GM18858 (cell line): ENCODE measurements around the gene SDK1.
"Not testable (repeated sequence)": the region's sequence is repeated elsewhere in the genome, so short reads cannot be mapped to it uniquely, and the experiment has no call there.

ENCODE experiments used
- ATAC-seq: cut with Tn5 transposase; IDR thresholded peaks from one replicate; pipeline ENCODE4 v1.9.1; 2021; ENCODE audit not compliant: unreplicated experiment

The SDK1 gene

DNA sequence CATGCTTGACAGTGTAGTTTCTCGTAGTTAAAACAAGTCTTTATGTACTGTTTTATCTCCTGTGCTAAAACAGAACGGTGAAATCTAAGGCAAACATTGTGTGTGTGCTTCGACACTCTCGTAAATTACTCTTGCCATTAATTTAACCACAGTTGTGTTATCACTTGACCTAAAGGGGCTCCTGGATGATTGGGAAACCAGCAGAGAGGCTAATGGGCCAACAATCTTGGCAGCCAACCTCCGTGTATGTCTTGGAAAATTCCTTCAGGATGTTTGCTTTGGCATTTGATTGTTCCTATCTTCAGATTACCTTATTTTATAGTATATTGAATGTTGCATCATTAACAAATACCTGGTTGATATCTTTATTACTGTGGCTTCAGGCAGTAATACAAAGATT lies 409.5 kb downstream of the SDK1 start:
- no peak for ATAC-seq

DNA sequence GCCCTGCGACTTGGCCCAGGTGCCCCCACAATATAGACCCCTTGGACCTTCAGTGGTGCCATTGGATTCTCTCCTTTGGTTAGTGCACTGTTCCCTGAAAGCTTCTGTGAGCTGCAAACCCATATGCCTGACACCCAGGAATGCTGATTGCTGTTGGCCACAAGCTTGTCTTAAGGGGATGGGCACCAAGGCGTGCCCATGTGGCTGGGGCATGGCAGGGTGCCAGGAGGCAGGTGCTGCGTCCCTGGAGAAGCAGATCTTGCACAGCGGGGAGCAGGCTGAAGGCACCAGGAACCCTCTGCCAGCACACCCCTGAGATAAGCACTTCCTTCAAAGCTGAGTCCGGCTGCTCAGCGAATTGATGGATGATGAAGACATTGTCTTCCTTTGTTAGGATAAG lies 411.8 kb downstream of the SDK1 start:
- ATAC-seq: no peak

DNA sequence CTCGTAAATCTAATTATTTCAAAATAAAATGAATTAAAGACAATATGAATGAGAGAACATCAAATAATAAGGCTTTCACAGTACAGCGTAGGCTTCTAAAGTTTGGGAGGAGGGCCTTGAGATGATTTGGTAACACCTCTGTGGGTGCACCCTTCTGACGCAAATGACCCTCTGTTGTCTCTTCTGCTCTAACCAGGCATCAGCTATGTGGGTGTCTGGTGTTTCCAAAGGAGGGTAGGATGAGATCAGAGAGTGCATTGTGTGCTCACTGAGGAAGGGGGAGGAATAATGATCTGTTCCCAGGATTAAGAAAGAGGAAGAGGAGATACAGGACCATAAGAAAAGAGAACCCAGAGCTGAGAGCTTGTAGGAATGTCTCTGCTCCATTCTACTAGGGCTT lies 420.4 kb downstream of the SDK1 start:
- ATAC-seq: no peak

DNA sequence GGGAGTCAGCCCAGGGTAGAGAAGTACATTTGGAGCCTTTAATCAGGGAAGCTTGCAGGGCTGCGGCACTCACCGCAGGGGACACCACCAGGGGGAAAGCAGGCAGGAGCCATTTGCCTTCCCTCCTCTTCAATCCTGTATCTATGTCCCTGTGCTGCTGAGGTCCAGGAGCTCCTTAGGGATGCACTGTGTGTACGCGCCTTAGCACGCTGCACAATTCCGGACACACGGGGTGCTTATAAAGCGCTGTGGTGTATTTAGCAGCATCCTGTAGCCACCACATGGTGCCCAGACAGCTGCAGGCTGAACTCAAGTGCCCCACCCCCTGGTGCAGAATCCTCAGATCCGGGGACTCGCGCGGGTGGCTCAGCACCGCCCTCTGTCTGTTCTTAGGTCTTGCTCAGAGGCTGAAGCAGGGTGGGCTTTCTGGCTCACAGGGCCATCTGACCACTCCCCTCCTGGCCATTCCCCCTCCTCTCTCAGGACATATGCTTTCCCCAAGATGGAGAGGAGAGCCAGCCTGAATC lies 421.4 kb downstream of the SDK1 start:
- no peak for ATAC-seq

DNA sequence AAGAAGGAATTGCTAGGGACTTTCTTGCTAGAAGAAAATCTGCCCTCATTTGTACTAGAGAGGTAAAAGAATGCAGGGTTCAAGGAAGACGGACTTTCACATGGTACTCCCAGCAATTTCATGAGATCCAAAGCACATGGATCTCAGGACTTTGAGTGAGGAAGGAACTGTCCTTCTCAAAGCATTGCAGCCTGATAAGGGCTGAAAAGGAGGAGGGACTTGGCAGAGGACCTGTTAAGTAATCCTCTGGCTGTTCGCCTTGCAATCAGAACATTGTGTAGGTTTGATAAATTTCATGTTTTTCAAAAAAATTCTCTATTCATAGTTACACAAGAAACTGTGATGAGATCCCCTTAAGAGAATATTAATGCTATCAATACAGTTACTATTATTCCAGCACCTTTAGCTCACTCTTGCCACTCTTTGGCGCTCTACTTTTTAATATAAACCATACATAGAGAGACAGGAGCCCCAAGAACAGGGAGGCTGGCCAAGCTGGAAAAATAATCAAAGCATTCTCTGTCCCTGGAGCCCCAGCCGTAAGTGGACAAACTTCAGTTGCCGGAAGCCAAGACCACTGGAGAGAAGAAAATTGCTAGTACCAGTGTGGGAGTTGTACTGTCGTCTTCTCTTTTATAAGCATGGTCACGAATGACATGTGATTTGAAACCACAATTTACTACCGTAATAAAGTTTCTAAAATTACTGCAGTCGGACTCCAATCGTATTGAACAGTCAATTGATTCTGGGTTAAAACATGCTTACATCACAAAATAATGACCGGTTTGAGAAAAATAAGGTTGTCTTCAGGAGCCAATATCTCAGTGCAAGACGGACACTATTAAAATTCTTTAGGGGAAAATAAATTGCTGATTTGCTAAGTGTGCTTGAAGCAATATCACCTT lies 424.4 kb downstream of the SDK1 start:
- no peak for ATAC-seq

DNA sequence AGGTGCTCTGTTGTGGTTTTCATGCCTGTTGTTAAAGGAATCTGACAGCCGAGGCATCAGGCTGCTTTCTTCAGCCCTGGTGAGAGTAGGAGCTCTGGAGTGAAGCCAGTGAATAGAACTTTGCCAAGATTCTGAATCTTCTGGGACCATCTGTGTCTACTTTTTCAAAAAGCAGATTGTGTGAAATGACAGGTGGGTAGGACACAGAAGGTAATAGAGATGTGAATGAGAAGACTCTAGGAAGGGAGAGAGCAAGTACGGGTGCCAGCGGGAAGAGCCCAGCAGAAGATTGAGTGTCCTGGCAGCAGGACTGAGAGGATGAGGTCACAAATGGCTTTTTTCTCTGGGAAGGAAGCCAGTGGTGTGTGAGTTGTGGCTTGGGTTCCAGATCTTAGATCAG lies 429.2 kb downstream of the SDK1 start:
- ATAC-seq: no peak

DNA sequence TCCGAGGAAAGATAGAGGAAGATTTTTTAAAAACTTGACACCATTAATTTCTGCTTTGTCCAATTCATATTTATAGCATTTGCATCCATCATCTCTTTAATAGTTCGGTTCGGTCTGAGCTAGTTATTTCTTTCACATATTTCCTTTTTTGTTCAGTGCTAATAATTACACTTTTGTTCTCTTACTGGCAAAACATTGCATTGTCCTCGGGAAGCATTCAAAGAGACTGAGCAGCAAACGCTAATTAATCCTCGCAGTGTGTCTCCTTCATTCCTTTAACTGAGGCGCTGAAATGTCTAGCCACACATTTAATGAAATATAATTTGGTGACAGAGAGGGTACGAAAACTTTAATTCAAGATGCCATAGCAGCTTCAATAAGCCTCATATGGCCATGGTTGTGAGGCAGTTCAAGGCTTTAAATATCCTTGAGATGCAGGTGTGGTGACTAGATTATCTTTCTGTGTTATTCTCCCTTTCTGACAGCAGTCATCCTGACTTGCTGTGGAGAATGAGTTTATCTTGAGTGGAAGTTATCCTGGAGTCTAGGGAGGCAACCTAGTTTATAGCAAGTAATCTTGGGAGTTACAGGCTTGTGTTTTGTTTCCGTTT lies 431.4 kb downstream of the SDK1 start:
- no peak for ATAC-seq

DNA sequence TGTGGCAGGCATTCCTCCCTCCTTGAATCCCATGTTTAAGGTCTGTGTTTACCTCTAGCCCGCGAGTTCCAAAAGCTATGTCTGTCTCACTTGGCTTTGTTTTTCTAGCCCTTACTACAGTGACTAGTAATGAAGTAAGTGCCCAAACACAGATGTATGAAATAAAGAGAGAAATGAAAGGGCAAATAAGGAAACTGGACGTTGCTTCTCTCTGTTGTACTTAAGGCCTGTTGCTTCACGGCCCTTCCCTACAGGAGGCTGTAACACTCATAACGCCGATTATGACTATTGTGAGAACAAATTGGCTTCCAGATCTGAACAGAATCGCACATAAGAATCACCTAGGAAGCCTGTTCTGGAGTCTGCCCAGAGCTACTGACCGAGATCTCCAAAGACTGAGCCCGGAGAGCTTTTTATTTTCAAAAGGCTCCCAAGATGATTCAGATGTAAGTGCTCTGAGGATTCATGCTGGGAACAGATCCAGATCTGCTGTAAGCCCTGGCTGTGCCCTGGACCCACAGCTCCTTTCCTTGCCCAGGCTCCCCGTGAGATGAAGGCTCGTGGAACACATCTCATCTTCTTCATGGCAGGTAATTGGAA lies 432.6 kb downstream of the SDK1 start:
- ATAC-seq: no peak

DNA sequence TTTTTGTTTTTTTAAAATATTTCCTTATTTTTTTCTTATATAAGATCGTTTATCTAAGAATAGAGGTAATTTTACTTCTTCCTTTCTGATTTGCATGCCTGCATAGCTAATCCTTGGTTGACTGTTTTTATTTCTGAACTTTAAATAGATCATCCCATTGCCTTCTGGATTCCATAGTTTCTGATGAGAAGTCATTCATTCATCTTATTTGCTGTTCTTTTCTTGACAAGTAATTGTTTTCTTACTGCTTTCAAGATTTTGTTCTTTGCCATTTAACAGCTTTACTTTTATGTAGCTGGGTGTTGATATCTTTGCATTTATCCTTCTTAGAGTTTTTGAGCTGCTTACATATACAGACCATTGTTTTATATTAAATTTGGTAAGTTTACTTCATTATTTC lies 437.9 kb downstream of the SDK1 start:
- no peak for ATAC-seq

DNA sequence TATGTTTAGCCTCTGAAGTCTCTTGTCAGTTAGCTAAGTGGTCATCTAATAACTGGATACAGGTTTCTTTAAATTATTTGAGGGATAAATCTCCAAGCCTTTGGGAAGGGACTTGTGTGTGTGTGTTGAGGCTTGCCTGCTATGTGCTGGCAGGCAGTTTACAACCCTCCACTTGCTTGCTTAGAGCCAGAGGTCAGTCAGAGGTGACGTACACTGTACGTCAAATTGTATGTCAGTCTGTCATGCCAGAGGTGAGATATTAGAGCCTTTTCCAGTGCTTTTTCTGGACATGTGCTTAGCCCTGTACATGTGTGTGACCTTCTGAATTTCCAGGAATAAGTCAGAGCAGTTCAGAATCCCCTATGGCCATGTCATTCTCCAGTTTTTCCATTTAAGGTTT lies 438.9 kb downstream of the SDK1 start:
- ATAC-seq: no peak

DNA sequence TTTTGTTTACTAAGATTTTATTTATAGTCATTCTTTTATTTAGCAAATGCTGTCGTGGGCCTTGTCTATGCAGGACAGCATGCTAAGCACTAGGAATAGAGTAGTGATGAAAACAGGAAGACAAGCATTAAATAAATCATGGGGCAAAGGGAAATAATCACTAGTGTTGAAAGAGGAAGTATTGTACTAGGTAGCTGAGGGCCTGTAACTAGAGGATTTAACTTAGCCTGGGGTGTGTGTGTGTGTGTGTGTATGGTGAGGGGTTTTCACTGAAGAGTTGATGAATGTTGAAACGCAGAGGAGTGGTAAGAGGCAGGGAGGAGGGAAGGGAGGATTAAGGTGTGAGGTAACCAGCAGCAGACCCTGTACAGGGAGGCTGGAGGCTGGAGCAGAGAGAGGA lies 446.4 kb downstream of the SDK1 start:
- ATAC-seq: no peak

DNA sequence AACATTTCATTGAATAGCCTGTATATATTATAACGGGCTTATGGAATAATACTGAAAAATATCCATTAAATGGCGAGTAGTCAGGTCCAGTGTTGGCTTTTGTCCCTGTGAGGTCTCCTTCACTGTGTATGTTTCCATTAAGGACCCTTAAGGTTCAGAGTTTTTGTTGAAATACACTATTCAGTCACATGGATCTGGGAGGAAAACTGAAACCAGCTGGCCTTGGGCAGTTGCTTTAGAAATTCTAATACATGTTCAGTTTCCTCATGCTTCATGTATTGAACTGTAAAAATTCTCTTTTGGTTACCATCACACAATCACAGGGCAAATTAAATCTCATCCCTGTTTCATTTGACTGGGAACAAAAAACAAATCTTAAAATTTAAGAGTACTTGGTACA lies 447.3 kb downstream of the SDK1 start:
- ATAC-seq: no peak

DNA sequence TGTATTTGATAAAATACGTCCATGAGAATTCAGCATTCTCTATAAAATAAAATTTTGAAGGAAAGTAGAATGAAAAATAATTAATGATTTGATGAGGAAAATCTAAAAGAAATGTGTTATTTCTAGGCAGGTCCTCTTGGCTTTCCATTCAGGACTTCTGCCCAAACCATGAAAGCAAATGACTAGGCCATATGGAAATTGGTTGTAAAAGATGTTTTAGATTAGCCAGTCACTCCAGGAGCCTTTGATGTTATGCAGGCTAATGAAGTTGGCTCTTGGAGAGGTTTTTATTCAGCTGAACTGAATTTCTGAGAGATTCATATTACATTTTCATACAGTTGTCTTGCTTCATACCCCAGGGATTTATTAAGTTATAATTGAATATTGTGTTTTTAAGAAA lies 452.8 kb downstream of the SDK1 start:
- no peak for ATAC-seq

DNA sequence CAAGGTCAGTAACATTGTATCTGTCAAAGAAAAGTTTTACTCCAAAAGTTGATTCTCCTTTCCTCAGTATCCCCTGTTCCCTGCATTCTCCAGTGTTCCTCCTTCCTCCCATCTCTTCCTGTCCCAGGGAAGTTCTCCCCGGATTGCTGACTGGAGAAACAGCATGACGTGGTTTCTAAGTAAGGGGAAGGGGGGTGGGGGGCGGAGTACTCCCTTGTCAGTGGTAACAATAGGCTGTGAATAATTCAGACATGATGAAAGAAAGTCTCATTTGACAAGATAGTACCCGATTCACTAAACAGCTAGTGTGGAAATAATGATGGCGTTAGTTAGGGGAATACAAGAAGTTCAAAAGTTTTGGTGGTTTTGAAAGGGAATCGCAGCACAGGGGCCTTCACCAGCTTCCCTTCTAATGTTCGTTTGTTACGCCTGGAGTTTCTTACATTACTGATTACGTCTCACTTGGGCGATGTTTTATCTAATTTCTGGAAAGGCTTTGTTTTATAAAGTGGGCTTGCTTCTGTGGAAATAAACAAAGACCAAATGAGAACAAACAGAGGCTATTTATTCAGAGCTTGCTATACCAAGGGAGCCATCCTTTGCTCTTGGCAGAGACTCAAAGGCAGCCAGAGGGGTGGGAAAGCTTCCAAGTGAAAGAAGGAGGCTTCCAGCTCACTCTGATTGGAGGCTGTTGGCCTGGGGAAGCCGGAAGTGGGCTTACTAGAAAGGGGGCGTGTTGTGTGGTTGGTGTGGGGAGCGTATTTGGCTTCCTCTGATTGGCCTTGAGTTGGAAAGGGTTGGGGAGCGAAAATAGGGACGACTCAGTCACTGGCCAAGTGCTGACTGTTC lies 453.7 kb downstream of the SDK1 start:
- no peak for ATAC-seq

DNA sequence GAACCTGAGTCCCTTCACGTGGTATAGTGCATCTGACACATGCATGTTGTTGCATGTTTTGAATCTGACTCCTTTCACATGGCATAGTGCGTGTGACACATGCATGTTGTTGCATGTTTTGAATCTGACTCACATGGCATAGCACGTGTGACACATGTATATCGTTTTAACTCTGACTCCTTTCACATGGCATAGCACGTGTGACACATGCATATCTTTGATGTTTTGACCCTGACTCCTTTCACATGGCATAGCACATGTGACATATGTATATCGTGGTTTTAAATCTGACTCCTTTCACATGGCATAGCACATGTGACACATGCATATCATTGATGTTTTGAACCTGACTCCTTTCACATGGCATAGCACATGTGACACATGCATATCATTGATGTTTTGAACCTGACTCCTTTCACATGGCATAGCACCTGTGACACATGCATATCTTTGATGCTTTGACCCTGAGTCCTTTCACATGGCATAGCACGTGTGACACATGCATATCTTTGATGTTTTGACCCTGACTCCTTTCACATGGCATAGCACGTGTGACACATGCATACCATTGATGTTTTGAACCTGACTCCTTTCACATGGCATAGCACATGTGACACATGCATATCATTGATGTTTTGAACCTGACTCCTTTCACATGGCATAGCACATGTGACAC lies 454.9 kb downstream of the SDK1 start:
- ATAC-seq: not testable (repeated sequence)

DNA sequence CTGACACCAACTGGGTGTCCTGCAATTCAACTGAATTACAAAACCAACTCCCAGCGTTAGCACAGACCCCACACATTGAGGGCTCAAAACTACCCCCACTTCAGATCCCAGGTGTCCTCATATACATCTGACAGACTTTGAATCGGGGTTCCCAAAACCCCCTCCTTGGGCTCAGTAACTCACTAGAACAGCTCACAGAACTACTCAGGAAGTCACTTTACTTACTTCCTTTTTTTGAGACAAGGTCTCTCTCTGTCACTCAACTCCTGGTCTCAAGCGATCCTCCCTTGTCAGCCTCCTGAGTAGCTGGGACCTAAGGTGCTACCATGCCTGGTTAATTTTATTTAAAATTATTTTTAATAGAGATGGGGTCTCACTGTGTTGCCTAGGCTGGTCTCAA lies 456.0 kb downstream of the SDK1 start:
- ATAC-seq: no peak

DNA sequence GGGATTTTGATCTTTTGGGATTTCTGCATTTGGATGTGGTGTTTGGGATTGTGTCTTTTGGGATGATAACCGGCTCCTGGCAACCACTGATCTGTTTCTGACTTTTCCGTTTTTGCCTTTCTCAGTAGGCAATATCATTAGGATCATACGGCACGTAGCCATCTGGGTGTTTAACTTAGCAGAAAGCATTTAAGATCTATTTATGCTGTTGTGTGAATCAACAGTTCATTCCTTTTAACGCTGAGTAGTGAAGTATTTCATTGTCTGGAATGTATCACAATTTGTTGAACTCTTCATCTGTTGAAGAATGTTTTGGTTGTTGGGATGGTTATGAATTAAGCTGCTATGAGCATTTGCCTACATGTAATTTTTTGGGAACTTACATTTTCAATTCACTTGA lies 459.6 kb downstream of the SDK1 start:
- no peak for ATAC-seq

DNA sequence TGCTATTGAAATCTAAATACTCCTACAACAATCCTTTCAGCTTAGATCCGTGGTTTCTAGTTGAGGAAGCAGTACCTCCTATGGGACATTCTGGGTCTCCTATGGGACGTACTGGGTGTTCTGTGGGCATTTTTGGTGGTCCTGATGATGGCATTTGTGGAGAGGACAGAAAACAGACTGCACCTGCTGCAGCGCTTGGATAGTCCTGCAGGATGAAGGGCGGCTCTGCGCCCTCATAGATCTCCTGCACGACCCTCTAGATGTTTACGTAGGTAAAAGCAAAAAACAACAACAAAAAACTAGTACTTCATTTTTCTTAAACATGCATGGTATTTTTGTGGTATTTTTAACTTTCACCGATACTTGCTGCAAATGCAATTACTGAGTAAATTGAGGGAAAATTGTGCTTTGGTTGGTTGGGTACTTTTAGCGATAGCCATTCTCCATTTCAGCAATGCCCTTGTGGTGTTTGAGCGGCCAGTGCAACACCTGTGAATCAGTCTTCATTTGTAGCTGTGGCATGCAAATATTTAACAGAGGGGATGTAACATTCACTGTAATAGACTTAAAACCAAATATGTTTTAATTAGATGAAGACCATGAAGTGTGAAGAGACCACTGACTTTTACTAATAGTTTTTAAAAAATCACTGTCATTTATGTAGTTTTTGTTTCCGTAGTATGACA lies 461.2 kb downstream of the SDK1 start:
- no peak for ATAC-seq

DNA sequence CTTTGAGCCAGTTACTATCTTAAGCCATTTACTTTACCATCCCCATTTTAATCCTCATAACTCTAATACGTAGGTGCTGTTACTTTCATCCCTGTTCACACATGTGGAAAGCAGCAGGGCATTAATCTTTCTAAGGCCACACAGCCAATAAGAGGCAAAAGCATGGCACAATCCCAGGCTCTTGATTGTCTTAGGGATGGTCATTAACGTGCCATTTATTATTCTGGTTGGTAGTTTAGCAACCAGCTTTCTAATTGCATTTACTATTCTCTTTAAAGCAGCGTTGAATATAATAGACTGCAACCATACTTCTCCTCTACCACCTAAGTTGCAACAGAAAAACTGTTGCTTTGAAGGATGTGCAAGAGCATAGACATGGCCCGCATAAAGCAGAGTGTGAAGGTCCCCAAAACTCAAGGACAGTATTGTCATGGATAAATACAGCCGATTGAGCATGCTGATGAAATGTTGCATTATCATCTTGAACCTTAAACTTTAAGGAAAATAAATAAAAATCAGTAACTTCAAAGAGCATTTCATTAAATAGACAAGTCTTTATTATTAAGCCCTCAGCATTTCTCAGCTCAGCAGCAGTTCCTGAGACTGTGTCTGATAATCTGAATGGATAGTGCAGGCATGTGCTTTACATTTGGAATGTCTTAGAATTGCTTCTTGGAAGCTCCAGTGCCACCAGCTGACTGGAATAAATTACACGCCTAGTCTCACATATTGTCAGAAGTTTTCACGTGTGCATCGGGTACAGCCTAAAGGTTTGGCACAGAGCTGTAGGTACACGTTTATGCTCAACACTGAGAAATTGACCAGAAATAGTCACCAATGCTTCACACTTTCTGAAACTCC lies 467.1 kb downstream of the SDK1 start:
- ATAC-seq: no peak
